HepG2 (cell line): ENCODE results near the gene AHCY. TPM values are rescaled to one million over a fixed set of nuclear protein-coding genes. Genes with fewer than 3 reads are reported as not detected.

Source experiments
- DNMT3B ChIP-seq: conservative IDR thresholded peaks from 2 replicates; pipeline ENCODE4 v1.6.1; 2016; ENCODE audit warnings: missing biosample characterization, control low read depth
- HDAC2 ChIP-seq: sonication (generic); formaldehyde crosslinking; IDR thresholded peaks from 2 replicates; pipeline ENCODE4 v1.4.0; 2020; ENCODE audit warnings: missing genetic modification reagents
- IKZF1 ChIP-seq: fragments of 450-650 bp; IDR thresholded peaks from 2 replicates; pipeline ENCODE4 v1.7.1; 2016
- KAT7 ChIP-seq: IDR thresholded peaks from 2 replicates; pipeline ENCODE4 v1.6.1; 2018; ENCODE audit warnings: borderline replicate concordance, missing compliant biosample characterization
- POLR2AphosphoS2 ChIP-seq: IDR thresholded peaks from 2 replicates; pipeline ENCODE4 v1.6.1; 2011; ENCODE audit warnings: low read depth, low read length, improper control_type of control experiment
- RFX1 ChIP-seq: fragments of 450-650 bp; IDR thresholded peaks from 2 replicates; pipeline ENCODE4 v1.6.1; 2017
- STAG1 ChIP-seq: sonication (generic); formaldehyde crosslinking; IDR thresholded peaks from 2 replicates; pipeline ENCODE4 v1.4.0; 2020; ENCODE audit warnings: missing genetic modification reagents
- SYNCRIP ChIP-seq: fragments of 200-400 bp; formaldehyde crosslinking; IDR thresholded peaks from 2 replicates; pipeline ENCODE4 v1.6.1; 2018; ENCODE audit warnings: mild to moderate bottlenecking, low read depth, low read length; ENCODE audit not compliant: insufficient read depth
- TCF12 ChIP-seq, 2 experiments: fragments of 450-650 bp in 1 of 2; sonication (generic) in 1 of 2; formaldehyde crosslinking in 1 of 2; IDR thresholded peaks; 2 replicates each; pipeline versions ENCODE4 v1.6.1 to v1.8.0; 2017 to 2022; ENCODE audit warnings: antibody characterized with exemption in 1 of 2, mild to moderate bottlenecking in 1 of 2, missing genetic modification reagents in 1 of 2, moderate library complexity in 1 of 2
- ZIK1 ChIP-seq: sonication (generic); formaldehyde crosslinking; IDR thresholded peaks from 2 replicates; pipeline ENCODE4 v1.5.0; 2020; ENCODE audit warnings: mild to moderate bottlenecking, low read depth, missing genetic modification reagents, borderline replicate concordance
- ZNF160 ChIP-seq: sonication (generic); formaldehyde crosslinking; IDR thresholded peaks from 2 replicates; pipeline ENCODE4 v1.8.0; 2022; ENCODE audit warnings: mild to moderate bottlenecking, inconsistent platforms, missing genetic modification reagents
- ZNF430 ChIP-seq: sonication (generic); formaldehyde crosslinking; IDR thresholded peaks from 2 replicates; pipeline ENCODE4 v1.9.0; 2021; ENCODE audit warnings: mild to moderate bottlenecking, missing genetic modification reagents
- ZNF546 ChIP-seq: sonication (generic); formaldehyde crosslinking; conservative IDR thresholded peaks from 2 replicates; pipeline ENCODE4 v1.8.1; 2023; ENCODE audit warnings: mild to moderate bottlenecking, missing genetic modification reagents
- ZNF562 ChIP-seq: sonication (generic); formaldehyde crosslinking; IDR thresholded peaks from 2 replicates; pipeline ENCODE4 v1.8.0; 2022; ENCODE audit warnings: missing genetic modification reagents, borderline replicate concordance
- ZNF564 ChIP-seq: sonication (generic); formaldehyde crosslinking; IDR thresholded peaks from 2 replicates; pipeline ENCODE4 v1.8.1; 2023; ENCODE audit warnings: mild to moderate bottlenecking, missing genetic modification reagents
- ZNF569 ChIP-seq: sonication (generic); formaldehyde crosslinking; IDR thresholded peaks from 2 replicates; pipeline ENCODE4 v1.5.0; 2020; ENCODE audit warnings: mild to moderate bottlenecking, missing genetic modification reagents, moderate library complexity, borderline replicate concordance
- ZNF570 ChIP-seq: sonication (generic); formaldehyde crosslinking; IDR thresholded peaks from 2 replicates; pipeline ENCODE4 v1.4.0; 2020; ENCODE audit warnings: mild to moderate bottlenecking, missing genetic modification reagents, borderline replicate concordance
- ZNF629 ChIP-seq: sonication (generic); formaldehyde crosslinking; conservative IDR thresholded peaks from 2 replicates; pipeline ENCODE4 v1.5.0; 2020; ENCODE audit warnings: missing genetic modification reagents
- ZNF652 ChIP-seq: IDR thresholded peaks from 2 replicates; pipeline ENCODE4 v1.6.1; 2016; ENCODE audit warnings: low read depth, borderline replicate concordance
- ZNF746 ChIP-seq: sonication (generic); formaldehyde crosslinking; IDR thresholded peaks from 2 replicates; pipeline ENCODE4 v1.8.0; 2022; ENCODE audit warnings: mild to moderate bottlenecking, missing genetic modification reagents
- polyA plus RNA-seq, 8 experiments: library from polyadenylated mRNA; depleted of rRNA in 3 of 8; stranded (reverse) in 7 of 8; unstranded in 1 of 8; fragments of >200 nt; fragmentation: Illumina TruSeq in 4 of 8; extraction: Trizol in 4 of 8; gene quantifications; 2 replicates each; pipeline versions ENCODE4 v1.2.1 to v1.2.3, GENCODE V29; 2011 to 2016; ENCODE audit warnings: low read depth in 4 of 8, missing spikeins in 1 of 8, mixed read lengths in 1 of 8; ENCODE audit not compliant: insufficient read depth in 1 of 8
- total RNA-seq, 5 experiments: library from RNA; depleted of rRNA; stranded (reverse); fragments of >200 nt; fragmentation: Illumina TruSeq; extraction: Trizol; gene quantifications; 2 replicates each; pipeline ENCODE4 v1.2.3, GENCODE V29; 2016; ENCODE audit warnings: low read depth in 1 of 5
- TF ChIP-seq, protein P1 (sequence below): sonication (generic); formaldehyde crosslinking; IDR thresholded peaks from 2 replicates; pipeline ENCODE4 v1.5.1; 2020; ENCODE audit warnings: mild to moderate bottlenecking, moderate library complexity, missing genetic modification reagents
- TF ChIP-seq, protein P2 (sequence below): sonication (generic); formaldehyde crosslinking; IDR thresholded peaks from 2 replicates; pipeline ENCODE4 v1.8.0; 2022; ENCODE audit warnings: mild to moderate bottlenecking, missing genetic modification reagents, moderate library complexity
- TF ChIP-seq, protein P3 (sequence below): IDR thresholded peaks from 2 replicates; pipeline ENCODE4 v1.6.1; 2016; ENCODE audit warnings: low read depth
- TF ChIP-seq, protein P4 (sequence below): sonication (generic); formaldehyde crosslinking; IDR thresholded peaks from 2 replicates; pipeline ENCODE4 v1.5.0; 2020; ENCODE audit warnings: missing genetic modification reagents, mild to moderate bottlenecking, borderline replicate concordance
- TF ChIP-seq, protein P5 (sequence below): conservative IDR thresholded peaks from 2 replicates; pipeline ENCODE4 v1.6.1; 2018; ENCODE audit warnings: missing genetic modification reagents

The AHCY gene
- total and polyA plus RNA-seq, 2 of the 13 experiments (the other 11 are each of a cell fraction or from before 2014, with no cell fraction given) = 407 to 419 TPM

DNA sequence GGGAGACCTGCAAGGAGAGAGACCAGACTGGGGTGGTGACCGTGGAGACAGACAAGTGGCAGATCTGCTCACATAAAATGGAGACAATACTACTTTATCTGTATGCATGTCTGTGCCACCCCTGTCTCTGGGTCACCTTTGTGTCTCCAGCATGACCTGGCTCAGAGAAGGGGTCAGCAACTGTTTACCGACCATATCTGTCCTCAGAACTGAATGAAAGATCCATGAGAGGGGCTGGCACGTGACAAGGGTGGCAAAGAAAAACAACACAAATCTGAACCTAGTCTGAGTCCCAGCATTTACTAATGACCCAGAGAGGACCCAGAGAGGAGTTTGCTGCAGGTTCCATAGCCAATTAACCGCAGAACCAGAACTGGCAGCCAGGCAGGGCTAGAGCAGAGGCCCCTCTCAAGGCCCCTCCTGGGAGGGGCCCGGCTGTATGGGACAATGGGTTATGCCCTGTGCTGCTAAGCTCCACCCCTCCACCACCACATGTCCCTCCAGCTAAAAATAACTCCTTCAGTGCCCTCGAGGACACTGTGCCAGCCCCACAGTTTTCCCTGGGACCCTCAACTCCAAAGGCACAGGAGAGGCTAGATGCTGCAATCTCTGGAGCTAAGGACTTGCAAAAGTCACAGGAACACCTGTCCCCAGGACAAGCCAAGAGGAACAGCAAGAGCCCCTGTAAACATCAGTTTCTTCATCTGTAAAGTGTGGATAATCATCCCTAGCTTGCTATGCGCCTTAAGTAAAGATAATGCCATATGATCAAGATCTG, 2.2 kb downstream of the AHCY start (continued):
- no peak for TF ChIP-seq RFX1
- no peak for TF ChIP-seq ZNF562 (CRISPR knock-in tag)
- TF ChIP-seq TCF12 (IDR thresholded peaks at IDR 0.05) = no peak
- no peak for TF ChIP-seq TCF12 (CRISPR knock-in tag; IDR thresholded peaks at IDR 0.05)
- no peak for TF ChIP-seq DNMT3B (CRISPR knock-in tag)
- TF ChIP-seq ZNF430 = 0 out of 2 replicates have a peak, but pooled peaks have one; percentile 42
- TF ChIP-seq HDAC2 = peak; percentile 73; the same call in 1 of the 2 replicates
- TF ChIP-seq ZNF569 (CRISPR knock-in tag) = no peak
- TF ChIP-seq, protein P1, sequence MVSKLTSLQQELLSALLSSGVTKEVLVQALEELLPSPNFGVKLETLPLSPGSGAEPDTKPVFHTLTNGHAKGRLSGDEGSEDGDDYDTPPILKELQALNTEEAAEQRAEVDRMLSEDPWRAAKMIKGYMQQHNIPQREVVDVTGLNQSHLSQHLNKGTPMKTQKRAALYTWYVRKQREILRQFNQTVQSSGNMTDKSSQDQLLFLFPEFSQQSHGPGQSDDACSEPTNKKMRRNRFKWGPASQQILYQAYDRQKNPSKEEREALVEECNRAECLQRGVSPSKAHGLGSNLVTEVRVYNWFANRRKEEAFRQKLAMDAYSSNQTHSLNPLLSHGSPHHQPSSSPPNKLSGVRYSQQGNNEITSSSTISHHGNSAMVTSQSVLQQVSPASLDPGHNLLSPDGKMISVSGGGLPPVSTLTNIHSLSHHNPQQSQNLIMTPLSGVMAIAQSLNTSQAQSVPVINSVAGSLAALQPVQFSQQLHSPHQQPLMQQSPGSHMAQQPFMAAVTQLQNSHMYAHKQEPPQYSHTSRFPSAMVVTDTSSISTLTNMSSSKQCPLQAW (CRISPR knock-in tag) = peak; percentile 79; the same call in 1 of the 2 replicates
- no peak for TF ChIP-seq IKZF1
- TF ChIP-seq, protein P2, sequence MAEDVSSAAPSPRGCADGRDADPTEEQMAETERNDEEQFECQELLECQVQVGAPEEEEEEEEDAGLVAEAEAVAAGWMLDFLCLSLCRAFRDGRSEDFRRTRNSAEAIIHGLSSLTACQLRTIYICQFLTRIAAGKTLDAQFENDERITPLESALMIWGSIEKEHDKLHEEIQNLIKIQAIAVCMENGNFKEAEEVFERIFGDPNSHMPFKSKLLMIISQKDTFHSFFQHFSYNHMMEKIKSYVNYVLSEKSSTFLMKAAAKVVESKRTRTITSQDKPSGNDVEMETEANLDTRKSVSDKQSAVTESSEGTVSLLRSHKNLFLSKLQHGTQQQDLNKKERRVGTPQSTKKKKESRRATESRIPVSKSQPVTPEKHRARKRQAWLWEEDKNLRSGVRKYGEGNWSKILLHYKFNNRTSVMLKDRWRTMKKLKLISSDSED = peak; percentile 54; the same call in 1 of the 2 replicates
- TF ChIP-seq STAG1 (CRISPR knock-in tag) = no peak
- TF ChIP-seq, protein P3, sequence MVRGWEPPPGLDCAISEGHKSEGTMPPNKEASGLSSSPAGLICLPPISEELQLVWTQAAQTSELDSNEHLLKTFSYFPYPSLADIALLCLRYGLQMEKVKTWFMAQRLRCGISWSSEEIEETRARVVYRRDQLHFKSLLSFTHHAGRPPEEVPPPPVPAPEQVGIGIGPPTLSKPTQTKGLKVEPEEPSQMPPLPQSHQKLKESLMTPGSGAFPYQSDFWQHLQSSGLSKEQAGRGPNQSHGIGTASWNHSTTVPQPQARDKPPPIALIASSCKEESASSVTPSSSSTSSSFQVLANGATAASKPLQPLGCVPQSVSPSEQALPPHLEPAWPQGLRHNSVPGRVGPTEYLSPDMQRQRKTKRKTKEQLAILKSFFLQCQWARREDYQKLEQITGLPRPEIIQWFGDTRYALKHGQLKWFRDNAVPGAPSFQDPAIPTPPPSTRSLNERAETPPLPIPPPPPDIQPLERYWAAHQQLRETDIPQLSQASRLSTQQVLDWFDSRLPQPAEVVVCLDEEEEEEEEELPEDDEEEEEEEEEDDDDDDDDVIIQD (CRISPR knock-in tag) = no peak
- no peak for TF ChIP-seq ZNF629 (CRISPR knock-in tag)
- no peak for TF ChIP-seq ZNF564
- TF ChIP-seq ZIK1 (CRISPR knock-in tag) = no peak
- no peak for TF ChIP-seq ZNF546 (CRISPR knock-in tag)
- no peak for TF ChIP-seq ZNF746 (CRISPR knock-in tag)
- no peak; the same call in 1 of the 2 replicates for TF ChIP-seq ZNF652
- no peak for TF ChIP-seq KAT7 (CRISPR knock-in tag)
- no peak for TF ChIP-seq ZNF570
- no peak for TF ChIP-seq POLR2AphosphoS2
- TF ChIP-seq, protein P4, sequence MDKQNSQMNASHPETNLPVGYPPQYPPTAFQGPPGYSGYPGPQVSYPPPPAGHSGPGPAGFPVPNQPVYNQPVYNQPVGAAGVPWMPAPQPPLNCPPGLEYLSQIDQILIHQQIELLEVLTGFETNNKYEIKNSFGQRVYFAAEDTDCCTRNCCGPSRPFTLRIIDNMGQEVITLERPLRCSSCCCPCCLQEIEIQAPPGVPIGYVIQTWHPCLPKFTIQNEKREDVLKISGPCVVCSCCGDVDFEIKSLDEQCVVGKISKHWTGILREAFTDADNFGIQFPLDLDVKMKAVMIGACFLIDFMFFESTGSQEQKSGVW (CRISPR knock-in tag) = no peak
- TF ChIP-seq SYNCRIP = no peak
- no peak for TF ChIP-seq ZNF160 (CRISPR knock-in tag)
- TF ChIP-seq, protein P5, sequence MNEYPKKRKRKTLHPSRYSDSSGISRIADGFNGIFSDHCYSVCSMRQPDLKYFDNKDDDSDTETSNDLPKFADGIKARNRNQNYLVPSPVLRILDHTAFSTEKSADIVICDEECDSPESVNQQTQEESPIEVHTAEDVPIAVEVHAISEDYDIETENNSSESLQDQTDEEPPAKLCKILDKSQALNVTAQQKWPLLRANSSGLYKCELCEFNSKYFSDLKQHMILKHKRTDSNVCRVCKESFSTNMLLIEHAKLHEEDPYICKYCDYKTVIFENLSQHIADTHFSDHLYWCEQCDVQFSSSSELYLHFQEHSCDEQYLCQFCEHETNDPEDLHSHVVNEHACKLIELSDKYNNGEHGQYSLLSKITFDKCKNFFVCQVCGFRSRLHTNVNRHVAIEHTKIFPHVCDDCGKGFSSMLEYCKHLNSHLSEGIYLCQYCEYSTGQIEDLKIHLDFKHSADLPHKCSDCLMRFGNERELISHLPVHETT = no peak
